B cell (primary cell): ENCODE measurements around the gene DENND5B.

ENCODE experiments used
- CTCF ChIP-seq: fragments of 200-600 bp; IDR thresholded peaks from one replicate; pipeline ENCODE4 v1.8.0; 2022; ENCODE audit warnings: antibody characterized with exemption, mild to moderate bottlenecking
- EZH2 ChIP-seq: IDR thresholded peaks from 2 replicates; pipeline ENCODE4 v1.6.1; 2012; ENCODE audit warnings: borderline replicate concordance, low read depth, mild to moderate bottlenecking, moderate library complexity, low read length; ENCODE audit not compliant: insufficient read depth, poor library complexity, severe bottlenecking

GRCh38 chr12:31470459-31470858 is 120.5 kb downstream of the DENND5B start:
- no peak for TF ChIP-seq CTCF
- no peak for TF ChIP-seq EZH2
